NCI-H2227 (cell line): ENCODE data around the gene PPP1R13B.

Experiments
- DNase-seq: peaks from one replicate; lab custom pipeline; 2025; ENCODE audit not compliant: unreplicated experiment; lab: John Stamatoyannopoulos, UW

PPP1R13B gene

DNA sequence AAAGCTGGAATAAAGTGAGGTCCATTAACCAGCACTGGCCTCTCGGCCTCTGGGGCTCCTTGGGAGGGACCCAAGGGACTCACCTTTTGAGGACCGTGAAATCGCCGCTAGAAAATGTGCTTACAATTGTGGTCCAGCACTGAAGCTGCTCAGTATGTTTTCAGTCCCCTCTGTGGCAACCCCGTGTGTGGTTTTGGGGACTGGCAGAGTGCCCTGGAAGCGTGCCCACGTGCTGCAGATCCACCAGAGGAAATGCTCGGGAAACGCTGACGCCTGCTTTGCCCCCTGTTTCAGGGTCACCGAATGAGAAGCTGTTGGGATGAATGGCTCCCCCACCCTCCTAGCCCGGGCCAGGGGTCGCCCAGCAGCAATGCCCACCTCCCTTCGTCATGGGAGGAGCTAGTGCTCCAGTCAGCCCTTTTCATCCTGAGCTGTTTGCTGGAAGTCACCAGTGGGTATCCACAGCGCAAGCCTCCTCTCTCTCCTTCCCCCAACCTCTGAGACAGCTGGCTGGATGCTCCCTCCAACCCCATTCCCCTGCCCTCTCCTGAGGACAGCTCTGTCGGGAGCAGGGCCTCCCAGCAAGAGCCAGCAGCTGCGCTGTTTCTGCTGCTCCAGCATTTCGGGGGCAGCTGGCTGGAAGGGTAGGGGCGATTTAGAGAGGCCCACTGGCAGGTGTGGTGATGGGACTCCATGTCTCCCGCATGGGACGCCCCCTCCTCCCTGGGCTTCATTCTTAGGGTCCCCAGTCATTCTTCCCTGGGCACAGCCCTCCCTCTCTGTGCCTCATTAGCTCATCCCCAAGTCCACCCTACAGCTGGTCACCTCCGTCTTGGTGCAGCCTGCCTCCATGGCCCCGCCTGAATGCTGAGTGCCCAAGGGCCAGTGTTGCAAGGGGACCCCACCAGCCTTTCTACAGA lies 33.2 kb upstream of the PPP1R13B start:
- DNase-seq: no peak

DNA sequence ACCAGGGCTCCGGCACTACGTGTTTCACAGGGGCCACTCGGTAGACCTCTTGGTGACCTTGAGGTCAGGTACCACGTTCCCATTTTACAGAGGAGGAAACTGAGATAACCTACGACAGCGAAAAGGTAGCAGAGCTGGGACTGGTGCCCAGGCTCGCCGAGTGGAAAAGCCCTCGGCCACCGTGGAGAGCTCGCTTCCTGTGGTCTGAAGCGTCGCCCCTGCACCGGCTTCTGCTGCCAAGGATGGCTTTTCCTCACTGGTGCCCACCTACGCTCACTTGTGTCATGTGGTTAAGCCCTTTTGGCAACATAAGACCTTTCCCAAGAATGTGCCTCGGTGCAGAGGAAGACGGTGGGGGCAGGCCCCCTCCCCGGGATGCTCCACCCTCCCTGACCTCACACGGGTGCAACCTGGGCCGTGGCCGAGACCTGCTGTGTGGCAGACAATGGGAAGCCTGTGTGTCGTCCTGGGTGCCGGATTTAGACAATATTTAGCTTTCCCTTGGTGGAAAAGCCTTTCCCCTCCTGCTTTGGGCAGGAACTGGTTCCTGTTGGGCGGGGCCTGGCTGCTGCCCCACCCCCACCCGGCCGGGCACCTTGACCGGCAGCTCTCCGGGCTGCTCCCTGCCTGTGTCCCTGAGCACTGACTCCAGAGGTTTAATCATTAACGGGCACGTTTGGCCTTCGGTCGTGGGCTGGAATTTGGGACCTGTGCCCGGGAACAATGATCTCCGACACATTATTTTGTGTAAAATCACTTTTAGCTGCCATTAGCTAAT lies 32.4 kb upstream of the PPP1R13B start:
- no peak for DNase-seq

DNA sequence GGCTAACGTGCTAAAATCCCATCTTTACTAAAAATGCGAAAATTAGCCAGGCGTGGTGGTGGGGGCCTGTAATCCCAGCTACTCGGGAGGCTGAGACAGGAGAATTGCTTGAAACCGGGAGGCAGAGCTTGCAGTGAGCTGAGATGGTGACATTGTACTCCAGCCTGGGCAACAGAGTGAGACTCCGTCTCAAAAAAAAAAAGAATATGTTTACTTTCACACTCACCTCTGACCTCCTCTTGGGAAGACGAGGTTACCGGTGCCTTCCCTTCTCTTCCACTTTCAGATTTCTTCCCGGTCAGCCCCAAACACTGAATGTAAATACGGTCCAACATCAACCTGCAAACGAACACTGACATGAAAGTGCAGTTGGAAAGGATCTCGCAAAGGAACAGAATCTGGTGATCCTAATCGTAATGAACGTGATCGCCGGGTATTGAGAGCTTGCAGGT lies 31.8 kb upstream of the PPP1R13B start:
- DNase-seq: no peak

DNA sequence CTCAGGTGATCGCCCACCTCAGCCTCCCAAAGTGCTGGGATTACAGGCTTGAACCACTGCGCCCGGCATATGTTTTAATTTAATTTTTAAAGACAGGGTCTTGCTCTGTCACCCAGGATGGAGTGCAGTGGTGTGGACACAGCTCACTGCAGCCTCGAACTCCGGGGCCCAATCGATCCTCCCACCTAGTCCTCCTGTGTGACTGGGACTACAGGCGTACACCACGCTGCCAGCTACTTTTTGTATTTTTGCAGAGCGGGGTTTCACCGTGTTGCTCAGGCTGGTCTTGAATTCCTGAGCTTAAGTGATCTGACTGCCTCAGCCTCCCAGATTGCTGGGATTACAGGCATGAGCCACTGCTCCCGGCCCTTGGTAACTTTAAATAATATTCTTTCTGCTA lies 30.8 kb upstream of the PPP1R13B start:
- no peak for DNase-seq

DNA sequence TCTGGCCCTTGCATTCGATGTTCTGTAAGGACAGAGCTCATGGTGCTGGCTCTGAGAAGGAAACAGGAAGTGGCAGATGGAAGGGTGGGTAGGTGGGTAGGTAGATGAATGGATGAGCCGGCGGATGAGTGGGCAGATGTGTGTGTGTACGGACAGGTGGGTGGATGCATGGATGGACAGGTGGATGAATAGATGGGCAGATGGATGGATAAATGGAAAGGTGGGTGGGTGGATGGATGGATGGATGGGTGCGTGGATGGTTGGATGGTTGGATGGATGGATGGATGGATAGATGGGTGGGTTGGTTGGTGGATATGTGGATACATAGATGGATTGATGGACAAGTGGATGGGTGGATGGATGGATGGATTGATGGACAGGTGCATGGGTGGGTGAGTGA lies 27.6 kb upstream of the PPP1R13B start:
- no peak for DNase-seq

DNA sequence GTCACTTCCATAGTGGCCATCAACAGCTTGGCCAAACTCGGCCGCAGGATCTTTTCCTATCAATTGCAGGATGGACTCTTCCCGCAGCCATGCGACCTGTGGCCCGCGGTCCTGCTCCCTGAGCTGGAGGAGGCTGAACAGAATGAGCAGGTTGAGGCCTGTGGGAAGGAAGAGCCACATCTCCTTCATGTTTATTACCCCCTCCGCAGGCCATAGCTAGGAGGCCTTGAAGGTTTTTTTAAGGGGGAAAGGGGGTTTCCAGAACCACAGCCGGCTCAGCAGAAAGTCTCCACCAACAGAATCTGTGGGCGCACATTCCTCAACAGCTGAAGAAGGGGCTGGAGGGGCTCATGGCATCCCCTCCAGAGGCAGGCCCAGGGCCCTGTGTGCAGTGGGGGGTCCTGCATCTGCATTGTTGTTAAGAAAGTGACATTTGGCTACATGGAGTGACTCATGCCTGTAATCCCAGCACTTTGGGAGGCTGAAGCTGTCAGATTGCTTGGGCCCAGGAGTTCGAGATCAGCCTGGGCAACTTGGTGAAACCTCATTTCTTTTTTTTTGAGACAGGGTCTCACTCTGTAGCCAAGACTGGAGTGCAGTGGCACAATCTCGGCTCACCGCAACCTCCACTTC lies 25.2 kb upstream of the PPP1R13B start:
- no peak for DNase-seq

DNA sequence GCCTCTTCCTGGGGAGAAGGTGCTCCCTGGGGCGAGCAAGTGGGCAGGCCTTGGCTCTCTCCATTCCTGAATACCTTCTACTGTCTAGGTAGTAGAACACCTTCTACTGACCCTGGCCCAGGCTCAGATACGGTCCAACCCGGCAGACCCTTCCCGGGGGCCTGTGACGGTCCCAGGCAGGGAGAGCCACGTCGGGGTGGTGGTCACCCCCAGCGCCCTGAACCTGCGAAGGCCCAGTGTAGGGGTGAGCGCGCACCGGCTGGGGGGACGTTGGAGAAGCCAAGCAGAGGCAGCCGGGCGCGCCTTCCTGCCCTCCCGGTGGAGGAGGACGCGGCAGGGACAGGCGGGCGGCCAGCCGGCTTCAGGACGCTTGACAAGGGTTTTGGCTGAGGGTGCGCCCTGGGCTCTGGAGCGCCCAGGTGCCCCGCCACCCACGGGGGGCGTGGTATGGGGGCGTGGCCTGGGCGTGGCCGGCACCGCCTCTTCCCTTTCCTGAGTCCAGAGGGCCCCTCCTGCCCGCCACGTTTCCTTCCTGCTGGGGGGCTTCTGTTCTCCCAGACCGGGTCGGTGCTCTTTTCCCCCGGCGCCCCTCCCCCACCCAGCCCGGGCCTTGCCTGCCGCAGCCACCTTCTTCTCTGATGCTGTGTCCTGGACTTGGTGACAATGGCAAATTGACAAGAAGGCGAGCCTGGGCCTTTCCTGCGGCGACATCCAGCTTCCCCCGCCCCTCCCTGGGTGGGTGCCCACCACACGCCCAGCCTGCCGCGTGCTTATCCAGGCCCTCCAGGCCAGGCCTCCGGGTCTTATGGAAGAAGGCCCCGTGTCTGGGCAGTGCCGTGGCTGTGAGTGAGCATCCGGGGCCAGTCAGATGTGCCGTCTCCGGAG lies 24.5 kb upstream of the PPP1R13B start:
- DNase-seq: no peak

DNA sequence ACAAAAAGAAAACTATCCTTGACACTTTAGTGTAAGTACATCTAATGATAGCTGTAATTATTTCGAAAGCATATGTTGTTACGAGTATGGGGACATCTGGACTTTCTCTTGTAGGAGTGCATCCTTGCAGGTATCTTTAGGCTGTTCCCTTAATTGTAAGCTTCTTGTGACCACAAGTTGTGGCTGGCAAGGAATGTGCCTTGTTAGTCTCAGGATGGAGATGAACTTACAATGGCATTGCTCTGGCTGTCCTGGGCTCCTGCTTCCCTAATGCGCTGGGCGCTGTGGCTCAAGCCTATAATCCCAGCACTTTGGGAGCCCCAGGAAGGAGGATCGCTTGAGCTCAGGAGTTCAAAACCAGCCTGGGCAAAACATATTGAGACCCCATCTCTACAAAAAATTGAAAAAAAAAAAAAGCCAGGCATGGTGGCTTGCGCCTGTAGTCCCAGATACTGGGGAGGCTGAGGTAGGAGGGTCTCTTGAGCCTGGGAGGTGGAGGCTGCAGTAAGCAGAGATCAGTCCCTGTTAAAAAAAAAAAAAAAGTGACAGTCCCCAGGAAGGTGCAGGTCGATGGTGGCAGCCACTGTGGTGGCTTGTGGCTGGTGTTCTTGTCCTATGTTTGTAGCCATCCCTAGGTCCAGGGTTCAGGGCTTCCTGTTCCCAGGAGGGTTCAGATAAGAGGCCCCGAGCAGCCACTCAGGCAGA lies 23.7 kb upstream of the PPP1R13B start:
- no peak for DNase-seq

DNA sequence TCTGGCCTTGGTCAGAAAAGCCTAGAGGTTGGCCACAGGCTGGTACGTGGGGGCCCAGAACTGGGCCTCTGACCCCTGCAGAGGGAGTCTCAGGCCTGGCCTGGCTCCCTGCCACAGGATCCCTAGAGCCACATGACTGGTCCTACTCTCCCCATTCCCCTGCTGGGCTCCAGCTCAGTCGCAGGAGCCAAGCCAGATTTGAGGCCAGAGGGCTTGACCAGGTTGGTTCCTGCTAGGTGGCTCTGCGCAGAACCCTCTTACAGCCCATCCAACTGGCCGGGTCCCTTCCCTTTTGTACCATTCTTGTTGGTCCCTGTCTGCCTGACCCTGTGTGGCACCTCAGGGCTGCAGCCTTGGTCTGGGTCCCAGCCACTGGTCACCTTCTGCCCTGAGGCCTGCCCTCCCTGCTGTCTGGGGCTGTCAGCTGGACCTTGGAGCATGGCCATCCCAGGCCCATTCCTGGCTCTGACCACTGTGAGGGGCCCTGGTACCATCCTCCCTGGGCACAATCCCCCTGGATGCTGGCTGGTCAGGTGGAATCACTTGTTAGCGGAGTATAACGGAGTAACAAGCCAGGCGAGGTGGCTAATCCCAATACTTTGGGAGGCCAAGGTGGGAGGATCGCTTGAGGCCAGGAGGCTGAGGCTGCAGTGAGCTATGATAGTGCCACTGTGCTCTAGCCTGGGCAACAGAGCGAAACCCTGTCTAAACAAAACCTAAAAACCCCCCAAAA lies 22.9 kb upstream of the PPP1R13B start:
- DNase-seq: no peak

DNA sequence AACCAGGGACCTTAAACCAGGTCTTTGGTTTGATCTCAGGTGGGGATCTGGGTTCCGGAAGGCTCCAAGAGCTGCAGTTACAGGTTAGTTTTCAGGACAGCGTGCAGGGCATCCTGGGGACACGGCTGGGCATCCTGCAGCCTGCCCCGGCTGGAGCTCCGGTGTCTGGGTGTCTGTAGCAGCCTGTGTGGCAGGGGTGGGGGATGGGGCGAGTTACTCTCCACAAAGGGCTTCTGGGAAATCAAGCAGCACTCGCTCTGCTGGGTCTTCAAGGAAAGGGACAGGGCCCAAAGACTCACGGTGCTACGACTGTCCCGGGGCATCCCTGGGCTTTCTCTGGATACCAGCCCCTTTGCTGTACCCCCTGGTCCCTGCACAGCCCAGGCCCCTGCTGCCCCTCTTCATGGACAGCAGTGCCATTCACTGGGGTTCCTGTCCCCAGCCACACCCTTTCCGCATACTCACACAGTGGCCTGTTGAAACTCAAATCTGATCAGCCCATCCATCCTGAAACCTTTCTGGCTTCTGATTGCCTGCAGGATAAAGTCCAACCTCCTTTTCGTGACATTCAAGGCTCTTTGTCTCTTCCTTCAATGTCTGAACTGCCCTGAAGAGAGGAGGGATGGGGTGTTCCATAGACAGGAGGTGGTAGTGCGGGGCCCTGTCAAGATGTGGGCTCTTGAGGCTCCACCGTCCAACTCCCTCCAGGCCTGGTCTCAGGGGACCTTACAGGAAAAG lies 22.2 kb upstream of the PPP1R13B start:
- DNase-seq: no peak

DNA sequence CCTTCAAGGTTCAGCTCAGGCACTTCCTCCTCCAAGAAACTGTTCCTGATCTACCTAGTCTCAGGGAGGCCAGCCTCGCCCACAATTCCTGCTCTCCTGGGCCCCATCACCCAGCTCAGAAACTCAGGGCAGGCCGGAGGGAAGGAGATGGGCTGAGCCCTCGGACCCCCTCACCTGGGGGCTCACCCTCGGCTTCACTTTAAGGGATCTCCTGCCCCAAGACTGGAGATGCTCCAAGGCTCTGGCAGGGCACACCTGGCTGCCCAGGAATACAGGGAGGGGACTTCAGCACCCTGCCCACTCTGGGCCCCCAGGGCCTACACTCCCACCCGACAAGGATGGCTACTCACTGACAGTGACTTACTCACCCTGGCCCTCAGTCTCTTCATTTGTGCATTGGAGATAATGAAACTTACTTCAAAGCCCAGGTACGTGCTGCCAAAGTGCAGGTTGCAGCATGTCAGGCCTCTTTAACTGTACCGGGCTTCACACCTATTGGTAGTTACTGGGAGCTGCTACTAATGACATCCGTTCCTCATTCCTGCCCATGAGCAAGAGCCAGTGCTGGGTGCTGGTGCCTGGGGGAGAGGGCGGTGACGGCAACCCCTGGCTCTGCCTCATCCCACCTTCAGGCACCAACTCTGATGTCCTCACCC lies 21.0 kb upstream of the PPP1R13B start:
- DNase-seq: no peak

DNA sequence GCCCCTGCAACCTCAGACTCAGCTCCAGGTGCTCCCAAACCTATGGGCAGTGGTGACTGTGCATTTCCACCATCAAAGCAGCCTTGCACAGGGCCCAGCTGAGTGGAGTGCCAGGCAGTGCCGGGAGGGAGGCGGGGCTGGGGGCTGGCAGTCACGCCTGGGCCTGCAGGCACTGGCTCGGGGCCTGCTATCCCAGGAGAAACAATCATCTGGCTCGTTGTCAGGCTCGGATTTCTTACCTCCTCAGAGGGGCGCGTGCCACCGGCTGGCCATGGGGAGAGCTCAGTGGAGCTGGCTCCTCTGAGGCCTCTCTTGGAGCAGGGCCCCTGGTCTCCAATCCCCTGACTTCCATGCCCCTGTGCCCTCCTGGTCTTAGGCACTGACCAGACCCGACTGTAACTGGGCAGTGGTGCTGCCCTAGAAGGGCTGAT lies 20.2 kb upstream of the PPP1R13B start:
- no peak for DNase-seq

DNA sequence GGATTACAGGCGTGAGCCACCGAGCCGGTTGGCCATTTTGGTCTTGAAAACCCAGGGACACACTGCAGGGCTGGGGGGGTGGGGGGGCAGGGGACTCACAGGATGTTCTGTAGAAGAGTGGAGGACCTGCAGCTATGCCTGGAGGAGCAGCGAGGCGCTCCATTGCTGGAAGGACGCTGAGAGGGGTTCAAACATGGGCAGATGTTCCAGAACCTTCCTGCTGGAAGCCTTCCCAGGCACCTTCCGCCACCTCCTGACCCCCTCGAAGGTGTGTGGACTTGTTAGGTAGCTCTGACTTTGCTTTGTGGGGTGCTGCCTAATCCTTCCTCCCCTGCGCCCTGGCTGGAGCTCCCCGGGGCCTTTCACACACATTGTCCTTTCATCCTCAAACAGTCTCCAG lies 19.6 kb upstream of the PPP1R13B start:
- DNase-seq: no peak

DNA sequence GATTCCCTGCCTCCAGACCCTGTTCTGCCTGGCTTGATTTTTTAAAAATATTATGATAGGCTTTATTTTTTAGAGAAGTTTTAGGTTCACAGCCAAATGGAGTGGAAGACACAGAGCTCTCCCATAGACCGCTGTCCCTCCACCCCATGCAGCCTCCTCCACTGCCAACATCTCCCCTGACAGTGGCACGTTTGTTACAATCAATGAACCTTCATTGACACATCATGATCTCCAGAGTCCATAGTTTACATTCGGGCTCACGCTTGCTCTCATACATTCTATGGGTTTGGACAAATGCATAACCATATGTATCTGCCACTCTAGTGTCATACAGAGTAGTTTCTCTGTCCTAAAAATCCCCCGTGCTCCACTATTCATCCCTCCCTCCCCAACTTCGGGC lies 15.9 kb upstream of the PPP1R13B start:
- no peak for DNase-seq

DNA sequence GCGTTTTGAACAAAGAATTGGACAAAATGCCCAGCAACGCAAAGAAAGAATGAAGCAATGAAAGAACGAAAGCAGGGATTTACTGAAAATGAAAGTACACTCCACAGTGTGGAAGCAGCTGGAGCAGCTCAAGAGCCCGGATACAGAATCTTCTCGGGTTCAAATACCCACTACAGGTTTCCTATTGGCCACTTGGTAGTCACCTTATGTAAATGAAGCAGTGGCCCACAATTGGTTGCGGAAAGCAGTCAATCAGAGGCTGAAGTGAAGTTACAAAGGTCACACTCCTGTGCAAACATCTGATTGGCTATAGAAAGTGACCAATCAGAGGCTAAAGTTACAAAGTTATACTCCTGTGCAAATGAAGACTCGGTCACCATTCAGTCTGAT lies 15.0 kb upstream of the PPP1R13B start:
- no peak for DNase-seq

DNA sequence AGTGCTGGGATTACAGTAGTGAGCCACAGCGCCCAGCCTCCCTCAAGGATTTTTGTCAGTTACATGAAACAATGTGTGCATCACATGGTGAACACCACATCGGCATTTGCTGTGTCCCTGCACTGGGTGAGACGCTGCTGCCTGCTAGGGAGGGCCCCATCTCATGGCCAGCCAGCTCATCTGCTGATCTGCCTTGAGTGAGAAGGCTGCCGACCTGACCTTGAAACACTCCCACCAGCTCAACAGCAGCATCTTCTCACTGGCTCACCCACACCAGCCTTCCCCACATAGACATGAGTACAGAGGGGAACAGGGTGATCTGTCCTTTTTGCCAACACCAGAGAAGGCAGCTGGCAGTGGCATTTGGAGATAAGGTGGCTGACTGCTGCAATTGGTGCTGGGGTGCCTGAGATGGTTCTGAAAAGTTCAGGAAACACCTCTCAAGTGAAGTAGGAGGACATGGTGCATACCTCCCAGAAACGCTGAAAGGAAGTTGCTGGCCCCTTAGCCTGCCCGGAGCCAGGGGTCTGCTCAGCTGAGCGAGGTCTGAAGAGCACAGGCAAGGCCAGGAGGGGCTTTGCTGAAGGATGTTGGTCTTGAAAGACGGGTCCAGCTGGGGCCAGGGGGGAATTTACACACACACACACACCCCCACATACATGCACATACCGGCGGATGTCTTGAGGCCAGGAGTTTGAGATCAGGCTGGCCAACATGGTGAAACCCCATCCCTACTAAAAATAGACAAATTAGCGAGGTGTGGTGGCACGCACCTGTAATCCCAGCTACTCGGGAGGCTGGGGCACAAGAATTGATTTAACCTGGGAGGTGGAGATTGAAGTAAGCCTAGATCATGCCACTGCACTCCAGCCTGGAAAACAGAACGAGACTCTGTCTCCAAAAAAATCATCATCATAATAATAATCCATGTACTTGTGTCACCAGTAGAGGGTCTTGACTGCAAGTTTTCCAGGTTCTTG lies 14.3 kb upstream of the PPP1R13B start:
- no peak for DNase-seq
